GM19438 (cell line): ENCODE data around the gene CCNK.

Source experiments
- ATAC-seq: cut with Tn5 transposase; IDR thresholded peaks from one replicate; pipeline ENCODE4 v1.9.1; 2021; ENCODE audit warnings: low read depth; ENCODE audit not compliant: unreplicated experiment

Gene CCNK

DNA sequence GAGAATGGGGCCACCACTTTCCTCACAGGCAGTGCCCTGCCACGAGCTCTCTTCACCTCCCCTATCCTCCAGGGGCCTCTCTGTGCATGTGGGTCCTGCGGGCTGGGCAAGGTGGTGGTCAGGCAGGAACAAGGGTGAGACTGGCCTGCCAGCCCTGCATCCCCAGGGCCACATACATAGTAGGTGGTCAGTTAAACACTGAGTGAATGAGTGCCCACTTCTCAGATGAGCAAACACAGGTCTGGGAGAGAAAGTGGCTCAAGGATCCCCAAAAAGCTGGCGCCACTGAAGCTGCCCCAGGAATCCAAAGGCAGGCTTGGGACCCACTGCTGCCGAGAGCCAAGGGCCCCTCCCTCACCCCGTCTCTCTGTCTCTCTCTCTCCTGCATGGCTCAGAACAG lies 51.1 kb downstream of the CCNK start:
- ATAC-seq, result no peak

DNA sequence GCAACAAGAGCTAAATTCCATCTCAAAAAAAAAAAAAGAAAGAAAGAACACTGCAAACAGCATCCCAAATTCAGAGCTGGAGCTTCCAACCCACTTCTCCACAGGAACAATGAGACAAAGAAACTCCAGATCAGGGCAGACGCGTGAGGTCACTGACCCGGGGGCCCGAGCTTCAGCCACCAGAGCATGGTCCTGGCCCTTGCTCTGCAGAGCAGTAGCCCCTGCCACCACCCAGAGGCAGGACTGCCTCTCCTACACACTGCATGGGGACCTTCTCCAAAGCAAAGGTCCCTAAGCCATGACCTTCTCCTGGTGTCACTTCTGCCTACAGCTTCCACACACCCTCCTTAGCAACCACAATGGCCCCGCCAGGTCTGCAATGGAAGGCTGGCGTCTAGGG lies 53.1 kb downstream of the CCNK start:
- no peak for ATAC-seq

- ATAC-seq, result no peak
Observed at GRCh38 chr14:99534863-99535262, 53.7 kb downstream of the CCNK start.

DNA sequence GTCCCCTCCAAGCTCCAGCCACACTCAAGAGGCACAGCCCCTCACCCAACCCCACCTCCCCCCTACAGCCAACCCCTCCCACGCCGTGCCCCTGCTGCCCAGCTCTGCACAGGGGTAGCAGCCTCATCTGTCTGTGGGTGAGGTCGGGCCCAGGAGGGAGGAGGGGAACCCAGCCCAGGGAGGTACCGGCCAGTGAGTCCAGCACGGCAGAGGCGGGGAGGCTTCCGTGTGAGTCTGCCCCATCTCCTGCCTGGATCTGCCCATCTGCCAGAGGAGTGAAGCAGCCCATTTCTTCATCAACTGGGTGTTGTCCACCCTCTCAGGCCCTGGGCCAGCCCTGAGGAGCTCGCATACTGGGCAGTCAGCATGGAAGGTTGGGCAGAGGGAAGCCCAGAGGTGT lies 54.2 kb downstream of the CCNK start:
- no peak for ATAC-seq

- ATAC-seq, result no peak
Observed at GRCh38 chr14:99535908-99536778, 54.9 kb downstream of the CCNK start.

GRCh38 chr14:99537399-99537798 lies 56.2 kb downstream of the CCNK start:
- no peak for ATAC-seq

DNA sequence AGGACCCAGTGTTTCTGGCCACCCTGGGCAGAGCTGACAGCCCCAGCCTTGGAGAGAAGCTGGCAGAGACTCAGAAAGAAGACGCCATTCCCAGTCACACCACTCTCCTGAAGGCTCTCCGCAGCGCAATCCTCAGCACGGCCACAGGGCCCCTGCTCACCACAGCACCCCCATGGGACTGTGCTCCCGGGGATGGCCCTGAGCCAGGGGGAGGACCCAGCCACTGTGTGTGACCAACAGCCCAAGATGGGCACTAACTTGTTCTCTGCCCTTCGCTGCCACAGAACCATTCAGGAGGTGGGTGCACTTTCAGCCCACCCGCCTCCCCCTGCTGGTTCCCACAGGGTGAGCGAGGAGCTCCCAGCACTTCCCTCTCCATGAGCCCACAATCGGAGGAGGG lies 57.1 kb downstream of the CCNK start:
- ATAC-seq, result no peak

DNA sequence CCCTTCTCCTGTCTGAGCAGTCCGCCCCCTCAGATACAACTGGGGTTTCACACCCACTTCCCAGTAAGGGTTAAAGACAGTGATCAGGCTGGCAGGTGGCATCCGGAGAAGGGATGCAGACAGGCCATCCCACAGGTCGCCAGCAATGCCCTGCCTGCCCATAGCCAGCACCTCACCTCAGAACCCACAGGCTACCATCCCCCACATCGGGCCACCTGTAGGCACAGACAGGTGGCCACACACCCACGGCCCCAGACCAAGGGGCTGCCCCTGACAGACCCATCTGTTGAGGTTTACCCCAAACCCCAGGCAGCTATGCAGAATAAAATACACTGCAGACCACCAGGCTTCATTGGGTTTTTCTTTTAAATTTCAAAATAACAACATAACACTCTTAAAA lies 57.5 kb downstream of the CCNK start:
- no peak for ATAC-seq

DNA sequence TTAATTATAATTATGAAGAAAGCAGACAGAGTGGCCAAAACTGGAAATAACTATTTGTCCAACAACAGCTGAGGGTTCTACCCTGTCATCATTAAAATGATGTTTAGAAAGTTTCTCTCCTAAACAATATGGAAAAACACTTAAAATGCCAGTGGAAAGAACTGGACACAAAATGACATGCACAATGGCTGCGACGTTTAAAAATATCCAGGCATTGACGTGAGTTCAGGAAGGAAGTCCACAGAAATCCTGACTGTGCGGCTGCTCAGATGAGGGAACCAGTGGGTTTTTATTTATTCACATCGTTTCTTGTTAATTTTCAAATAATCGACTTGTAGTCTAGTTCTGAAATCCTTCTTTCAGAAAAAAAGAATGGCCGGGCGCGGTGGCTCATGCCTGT lies 58.3 kb downstream of the CCNK start:
- no peak for ATAC-seq

DNA sequence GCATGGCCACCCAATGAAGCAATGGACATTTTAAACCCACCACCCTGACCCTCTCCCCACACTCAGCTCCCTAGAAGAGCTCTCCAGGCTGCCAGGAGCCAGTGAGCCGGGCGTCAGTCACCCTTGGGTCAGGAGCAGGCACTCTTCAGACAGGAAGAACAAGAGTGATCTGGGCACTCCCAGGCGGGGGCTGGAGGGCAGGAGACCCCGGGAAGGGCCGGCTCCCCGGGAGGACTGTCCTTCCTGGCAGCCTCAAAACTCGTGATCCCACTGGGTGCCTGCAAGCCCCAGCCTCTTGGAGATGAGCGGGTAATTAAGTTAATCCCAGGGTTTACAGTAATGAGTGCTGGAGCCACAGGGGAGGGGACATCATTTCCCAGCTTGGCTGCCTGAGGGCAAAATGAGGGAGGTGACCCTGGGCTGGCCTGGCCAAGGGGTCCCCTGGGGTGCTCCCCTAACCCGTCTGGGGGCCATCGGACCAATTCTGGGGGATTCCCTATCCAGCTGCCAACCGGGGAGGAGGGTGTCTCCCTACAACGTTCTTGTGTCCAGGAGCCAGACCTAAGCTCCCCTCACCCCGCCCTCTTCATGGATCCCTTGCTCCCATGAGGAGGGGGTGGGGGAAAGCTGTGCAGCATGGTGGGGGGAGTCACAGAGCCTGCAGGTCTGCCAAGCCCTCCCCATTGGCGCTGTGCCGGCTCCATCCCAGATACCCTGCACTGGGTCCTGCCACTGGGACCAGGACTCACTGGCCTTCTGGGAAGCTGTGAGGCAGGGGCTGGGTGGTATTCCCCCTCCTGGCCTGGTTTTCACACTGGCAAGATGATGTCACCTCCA lies 59.2 kb downstream of the CCNK start:
- ATAC-seq, result no peak

DNA sequence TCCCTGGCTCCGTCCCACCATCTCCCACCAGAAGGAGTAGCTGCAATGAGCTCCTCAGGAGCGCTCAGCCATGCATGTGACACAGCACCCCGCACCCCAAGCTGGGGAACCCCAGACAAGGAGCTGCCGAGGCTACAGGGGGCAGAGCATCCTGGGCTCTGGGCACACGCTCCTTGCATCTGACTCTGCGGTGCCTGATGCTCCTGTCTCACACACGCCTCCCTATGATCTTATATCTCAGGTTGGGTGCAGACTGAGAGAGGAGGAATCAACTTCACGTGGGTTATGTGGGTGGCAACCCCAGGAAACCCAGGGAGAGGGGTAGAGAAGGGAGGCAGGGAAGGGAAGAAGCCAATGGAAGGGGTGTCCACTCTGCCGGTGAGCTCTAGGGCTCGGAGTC lies 60.0 kb downstream of the CCNK start:
- no peak for ATAC-seq

- no peak for ATAC-seq
Observed at GRCh38 chr14:99541677-99542470, 60.7 kb downstream of the CCNK start.

GRCh38 chr14:99542566-99542965 lies 61.4 kb downstream of the CCNK start:
- no peak for ATAC-seq

DNA sequence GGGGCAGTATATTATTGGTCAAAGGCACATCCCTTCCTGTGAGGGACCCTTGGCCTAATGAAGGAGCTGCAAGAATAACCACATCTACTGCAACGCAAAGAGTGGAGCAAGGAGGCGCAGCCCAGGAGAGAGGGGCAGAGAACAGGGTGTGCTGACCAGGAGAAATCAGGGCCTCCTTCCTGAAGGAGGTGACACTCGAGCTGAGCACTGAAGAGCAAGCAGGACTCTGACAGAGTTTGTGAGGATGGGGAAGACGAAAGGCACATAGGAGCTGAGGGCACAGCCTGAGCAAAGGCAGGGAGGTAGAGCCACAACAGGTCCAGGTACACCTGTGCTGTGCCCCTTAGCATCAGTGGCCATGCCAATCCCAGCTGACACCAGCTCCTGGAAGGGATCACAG lies 62.2 kb downstream of the CCNK start:
- no peak for ATAC-seq

DNA sequence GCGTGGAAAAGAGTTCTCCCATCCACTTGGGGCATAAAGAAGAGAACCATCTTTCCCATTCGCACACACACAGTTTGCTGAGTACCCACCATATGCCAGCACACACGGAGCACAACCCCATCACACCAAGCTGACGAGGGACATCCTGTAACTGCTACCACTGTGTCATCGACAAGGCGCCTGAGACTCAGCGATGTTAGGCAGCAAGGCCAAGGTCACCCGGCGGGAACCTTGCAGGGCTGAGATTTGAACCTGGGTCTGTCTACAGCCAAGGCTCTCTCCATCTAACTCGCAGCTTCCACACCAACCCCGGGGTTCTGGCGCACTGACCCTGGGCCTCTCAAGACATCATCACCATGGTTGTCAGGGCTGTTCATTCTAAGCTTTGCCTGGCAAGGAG lies 62.8 kb downstream of the CCNK start:
- no peak for ATAC-seq

GRCh38 chr14:99544991-99545390 lies 63.8 kb downstream of the CCNK start:
- ATAC-seq, result no peak

- no peak for ATAC-seq
Observed at GRCh38 chr14:99545586-99545985, 64.4 kb downstream of the CCNK start.

DNA sequence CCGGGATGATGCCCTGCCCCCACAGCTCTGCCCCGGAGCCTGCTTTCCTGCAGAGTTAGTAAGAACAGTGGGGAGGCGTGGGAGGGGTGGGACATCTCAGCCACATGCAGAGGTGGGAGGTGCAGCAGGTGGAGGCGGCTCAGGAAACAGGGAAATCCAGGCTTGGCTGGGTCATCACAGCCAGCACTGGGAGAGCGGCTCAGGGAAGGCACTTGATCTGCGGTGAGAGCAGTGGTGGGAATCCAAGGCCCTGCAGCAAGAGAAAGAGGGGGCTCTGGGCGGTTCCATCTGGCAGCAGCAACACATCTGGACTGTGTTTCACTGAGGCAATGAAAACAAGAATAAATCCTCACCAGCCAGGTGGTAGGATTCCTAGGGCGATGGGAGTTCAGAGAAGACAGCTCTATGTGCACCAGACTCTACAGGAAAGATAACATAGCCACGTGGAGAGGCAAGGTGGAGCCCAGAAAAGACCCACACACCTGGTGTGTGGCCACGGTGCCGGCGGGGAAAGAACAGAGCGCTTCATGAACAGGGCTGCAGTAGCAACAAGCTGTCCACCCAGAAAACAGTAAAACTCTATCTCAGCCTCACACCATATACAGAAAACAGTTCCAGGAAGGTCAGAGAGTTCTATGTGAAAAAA lies 65.1 kb downstream of the CCNK start:
- no peak for ATAC-seq

GRCh38 chr14:99548255-99548654 lies 67.0 kb downstream of the CCNK start:
- ATAC-seq, result no peak

GRCh38 chr14:99548871-99549515 lies 67.8 kb downstream of the CCNK start:
- ATAC-seq, result no peak
